H1 (cell line): ENCODE measurements around the gene CMPK2. TPM values are rescaled to one million over a fixed set of nuclear protein-coding genes. Genes with fewer than 3 reads are reported as not detected.

ENCODE experiments used
- CTCF ChIA-PET: fragments of 300-600 bp; sonication (Branson Sonifier 250); formaldehyde crosslinking; loops from one replicate; lab custom pipeline; 2021; ENCODE audit not compliant: partially characterized antibody; lab: Charles Lee
- POLR2A ChIA-PET: fragments of 300-600 bp; sonication (Branson Sonifier 250); formaldehyde crosslinking; loops from one replicate; lab custom pipeline; 2021; ENCODE audit warnings: inconsistent platforms; ENCODE audit not compliant: partially characterized antibody; lab: Charles Lee
- DNase-seq, 2 experiments: peaks; one replicate each; pipeline versions ENCODE4 v3.0.0 to v3.0.0-alpha.2; 2010 to 2022; ENCODE audit warnings: low spot score in 2 of 2, low read depth in 1 of 2, mixed read lengths in 1 of 2
- FAIRE-seq: peaks from 2 replicates; lab custom pipeline; 2011; peaks lifted over from hg19 to GRCh38; lab: Jason Lieb, UNC
- H2AFZ ChIP-seq: 2 replicates; pipeline ENCODE4 v1.8.1; 2012; ENCODE audit warnings: low read length, inconsistent platforms
- H2AK5ac ChIP-seq: 2 replicates; pipeline ENCODE4 v1.6.1; 2013; ENCODE audit warnings: low read depth, low read length
- H2BK120ac ChIP-seq: replicated peaks from 2 replicates; pipeline ENCODE3; 2013; ENCODE audit warnings: low read depth, low read length, inconsistent platforms
- H2BK12ac ChIP-seq: 2 replicates; pipeline ENCODE4 v1.6.1; 2013; ENCODE audit warnings: low read depth, low read length
- H2BK15ac ChIP-seq: 2 replicates; pipeline ENCODE4 v1.6.1; 2013; ENCODE audit warnings: low read length
- H2BK20ac ChIP-seq: 2 replicates; pipeline ENCODE4 v1.6.1; 2013; ENCODE audit warnings: low read length
- H2BK5ac ChIP-seq: 2 replicates; pipeline ENCODE4 v1.6.1; 2013; ENCODE audit warnings: low read depth, low read length
- H3K14ac ChIP-seq: 2 replicates; pipeline ENCODE4 v1.6.1; 2013; ENCODE audit warnings: inconsistent platforms; ENCODE audit not compliant: insufficient read length
- H3K18ac ChIP-seq: 2 replicates; pipeline ENCODE4 v1.6.1; 2013; ENCODE audit warnings: low read length; ENCODE audit errors: extremely low read depth
- H3K23ac ChIP-seq: 2 replicates; pipeline ENCODE4 v1.6.1; 2013; ENCODE audit warnings: inconsistent platforms; ENCODE audit not compliant: insufficient read length
- H3K23me2 ChIP-seq: 2 replicates; pipeline ENCODE4 v1.6.1; 2013; ENCODE audit warnings: low read depth, low read length
- H3K27ac ChIP-seq: 2 replicates; pipeline ENCODE4 v1.6.1; 2011; ENCODE audit warnings: low read depth, low read length, inconsistent platforms
- H3K27me3 ChIP-seq, 4 experiments: replicated peaks in 1 of 4; 1 replicate in 1 of 4; 2 replicates in 3 of 4; pipeline versions ENCODE4 v1.6.1 to v1.8.1; 2011 to 2013; ENCODE audit warnings: low read length in 3 of 4, mild to moderate bottlenecking in 3 of 4, inconsistent platforms in 2 of 4, mixed read lengths in 2 of 4, moderate library complexity in 1 of 4; ENCODE audit not compliant: control insufficient read depth in 3 of 4, insufficient read depth in 3 of 4; ENCODE audit errors: extremely low read depth in 1 of 4
- H3K36me3 ChIP-seq, 4 experiments: 2 replicates each; pipeline versions ENCODE4 v1.6.1 to v1.8.1; 2011 to 2013; ENCODE audit warnings: mild to moderate bottlenecking in 4 of 4, low read length in 3 of 4, moderate library complexity in 2 of 4, control low read depth in 1 of 4, inconsistent platforms in 1 of 4; ENCODE audit not compliant: insufficient read depth in 4 of 4, control insufficient read depth in 2 of 4
- H3K4ac ChIP-seq: replicated peaks from 2 replicates; pipeline ENCODE3; 2013; ENCODE audit warnings: low read length, low read depth, mixed read lengths, inconsistent platforms; ENCODE audit not compliant: insufficient read length
- H3K4me1 ChIP-seq, 4 experiments: replicated peaks in 1 of 4; 1 replicate in 1 of 4; 2 replicates in 3 of 4; pipeline versions ENCODE4 v1.6.1 to v1.8.1; 2011 to 2013; ENCODE audit warnings: low read length in 3 of 4, inconsistent platforms in 2 of 4, mixed read lengths in 1 of 4; ENCODE audit not compliant: insufficient read depth in 4 of 4, control insufficient read depth in 3 of 4
- H3K4me2 ChIP-seq, 2 experiments: 2 replicates each; pipeline versions ENCODE4 v1.6.1 to v1.8.1; 2011 to 2013; ENCODE audit warnings: low read depth in 2 of 2, low read length in 2 of 2, control low read depth in 1 of 2, inconsistent platforms in 1 of 2, mild to moderate bottlenecking in 1 of 2; ENCODE audit not compliant: insufficient read depth in 1 of 2
- H3K4me3 ChIP-seq, 4 experiments: fragments of 200-600, 300-600 bp in 1 of 4; sonication (generic), shearing (Covaris generic), sonication (Bioruptor Twin) in 1 of 4; 2 replicates each; pipeline versions ENCODE4 v1.5.1 to v1.8.1; 2011 to 2016; ENCODE audit warnings: low read length in 4 of 4, low read depth in 3 of 4, control low read depth in 2 of 4, inconsistent platforms in 2 of 4, mild to moderate bottlenecking in 2 of 4, mixed read lengths in 1 of 4, moderate library complexity in 1 of 4; ENCODE audit not compliant: insufficient read depth in 2 of 4; ENCODE audit errors: extremely low read depth in 1 of 4
- H3K56ac ChIP-seq: replicated peaks from 2 replicates; pipeline ENCODE3; 2013; ENCODE audit warnings: low read depth, mild to moderate bottlenecking, mixed read lengths, low read length, inconsistent platforms; ENCODE audit not compliant: insufficient read length
- H3K79me1 ChIP-seq: 2 replicates; pipeline ENCODE4 v1.6.1; 2013; ENCODE audit warnings: low read depth, low read length, control low read depth
- H3K79me2 ChIP-seq, 2 experiments: 2 replicates each; pipeline versions ENCODE4 v1.6.1 to v1.8.1; 2012 to 2013; ENCODE audit warnings: low read length in 2 of 2, mild to moderate bottlenecking in 2 of 2, inconsistent platforms in 1 of 2; ENCODE audit not compliant: insufficient read depth in 2 of 2, control insufficient read depth in 1 of 2
- H3K9ac ChIP-seq, 4 experiments: replicated peaks in 1 of 4; 1 replicate in 1 of 4; 2 replicates in 3 of 4; pipeline versions ENCODE4 v1.6.1 to v1.8.1; 2011 to 2013; ENCODE audit warnings: low read depth in 3 of 4, low read length in 3 of 4, control low read depth in 2 of 4, mild to moderate bottlenecking in 2 of 4, moderate library complexity in 2 of 4, inconsistent platforms in 1 of 4; ENCODE audit errors: extremely low read depth in 1 of 4
- H3K9me3 ChIP-seq, 2 experiments: 2 replicates each; pipeline versions ENCODE4 v1.6.1 to v1.8.1; 2012 to 2013; ENCODE audit warnings: mild to moderate bottlenecking in 2 of 2, moderate library complexity in 2 of 2, control low read depth in 1 of 2, inconsistent platforms in 1 of 2, low read depth in 1 of 2, low read length in 1 of 2, mixed read lengths in 1 of 2; ENCODE audit not compliant: insufficient read depth in 2 of 2
- H4K20me1 ChIP-seq, 2 experiments: replicated peaks in 1 of 2; 2 replicates each; pipeline versions ENCODE3 to v1.8.1; 2011 to 2013; ENCODE audit warnings: inconsistent platforms in 2 of 2, low read length in 2 of 2, mild to moderate bottlenecking in 1 of 2; ENCODE audit not compliant: insufficient read depth in 2 of 2, control insufficient read depth in 1 of 2
- H4K5ac ChIP-seq: 2 replicates; pipeline ENCODE4 v1.6.1; 2013; ENCODE audit warnings: low read length, low read depth, mixed read lengths, inconsistent platforms; ENCODE audit not compliant: insufficient read length
- H4K8ac ChIP-seq: 2 replicates; pipeline ENCODE4 v1.8.0; 2013; ENCODE audit warnings: mild to moderate bottlenecking, moderate library complexity, low read length, inconsistent platforms; ENCODE audit not compliant: insufficient read depth; ENCODE audit errors: extremely low read depth
- H4K91ac ChIP-seq: replicated peaks from 2 replicates; pipeline ENCODE3; 2013; ENCODE audit warnings: low read length, mixed read lengths, inconsistent platforms; ENCODE audit not compliant: insufficient read length
- TEAD4 ChIP-seq: IDR thresholded peaks from 2 replicates; pipeline ENCODE4 v1.6.1; 2012; ENCODE audit warnings: low read depth, low read length, inconsistent platforms, mixed read lengths
- WGBS, 2 experiments: shearing (Covaris generic) in 1 of 2; methylation state at CpG; one replicate each; pipeline versions ENCODE4 v1.1.6 to v1.1.7; 2013 to 2015; ENCODE audit warnings: low lambda C conversion rate in 2 of 2, mixed read lengths in 2 of 2, inconsistent platforms in 1 of 2, low coverage in 1 of 2, missing lambda C conversion rate in 1 of 2; ENCODE audit not compliant: insufficient replicate concordance in 2 of 2, insufficient coverage in 1 of 2, insufficient read length in 1 of 2; ENCODE audit errors: extremely low coverage in 1 of 2, missing lambda C conversion rate in 1 of 2; 5-methylcytosine and 5-hydroxymethylcytosine counted together
- polyA plus RNA-seq, 7 experiments: library from polyadenylated mRNA; depleted of rRNA in 3 of 7; stranded (reverse) in 5 of 7; unstranded in 2 of 7; fragments of >200 nt in 5 of 7; fragments of 200-250 nt in 2 of 7; gene quantifications; 1 replicate in 5 of 7; 2 replicates in 1 of 7; 4 replicates in 1 of 7; pipeline versions ENCODE4 v1.2.1 to v1.2.3, GENCODE V29; 2011 to 2013; ENCODE audit warnings: missing spikeins in 2 of 7, mixed read lengths in 2 of 7
- total RNA-seq: library from RNA; stranded (reverse); fragmentation: NEBNext Ultra II Directional; extraction: Animal tissue kit (Norgen Biotek cat#: 25700); gene quantifications from 2 replicates; pipeline ENCODE4 v1.2.1, GENCODE V29; 2021

CMPK2 gene
- total and polyA plus RNA-seq, 2 of the 8 experiments (the other 6 are each of a cell fraction or from before 2014, with no cell fraction given), result 0.28 to 0.53 TPM

GRCh38 chr2:6820236-6820635 is 45.5 kb downstream of the CMPK2 start:
- no peak overlapping the region for H2AK5ac ChIP-seq
- no peak overlapping the region for H2AFZ ChIP-seq
- peaks cover 0 to 2% (median 0%) of the 10 kb centered on the region in 4 experiments; a peak in 3 of 7 replicates for H3K4me1 ChIP-seq
- no peak overlapping the region for H3K23ac ChIP-seq
- H2BK15ac ChIP-seq, result no peak overlapping the region
- H3K9me3 ChIP-seq, result no peaks in the 10 kb centered on the region; a peak in 1 of 4 replicates
- no peak overlapping the region for H3K56ac ChIP-seq
- 69% methylated on average over 5 of the region's 5 CpGs; no CpG with 5 or more reads in 1 of the 2 experiments for WGBS, 2 experiments
- H4K91ac ChIP-seq, result no peak overlapping the region
- H3K36me3 ChIP-seq, result no peaks in the 10 kb centered on the region
- H2BK20ac ChIP-seq, result no peak overlapping the region
- H3K4me2 ChIP-seq, result no peak overlapping the region
- H3K4me3 ChIP-seq, result no peak overlapping the region
- no peak overlapping the region for H2BK5ac ChIP-seq
- H3K18ac ChIP-seq, result no peak overlapping the region
- no peak overlapping the region for H4K5ac ChIP-seq
- no peak overlapping the region for H3K9ac ChIP-seq
- CTCF ChIA-PET, result no interaction called here
- no peak for FAIRE-seq
- H4K20me1 ChIP-seq, result no peaks in the 10 kb centered on the region
- H3K4ac ChIP-seq, result no peak overlapping the region
- no peak for DNase-seq
- no peaks in the 10 kb centered on the region for H3K23me2 ChIP-seq
- TF ChIP-seq TEAD4, result no peak
- no peaks in the 10 kb centered on the region for H3K79me2 ChIP-seq
- no peak overlapping the region for H2BK12ac ChIP-seq
- no peaks in the 10 kb centered on the region; a peak in 1 of 7 replicates for H3K27me3 ChIP-seq
- POLR2A ChIA-PET, result no interaction called here
- no peaks in the 10 kb centered on the region for H3K79me1 ChIP-seq
- H4K8ac ChIP-seq, result no peak overlapping the region
- no peak overlapping the region for H3K27ac ChIP-seq
- H2BK120ac ChIP-seq, result no peak overlapping the region
- H3K14ac ChIP-seq, result no peak overlapping the region
